Endodermal cell (in vitro differentiated cells): ENCODE data around the gene LRRC18. TPM values are rescaled to one million over a fixed set of nuclear protein-coding genes. Genes with fewer than 3 reads are reported as not detected.
A peak's percentile ranks its signal among the peaks of the same experiment; 100 is the strongest.

Experiments
- DNase-seq: peaks from one replicate; pipeline ENCODE4 v3.0.0-alpha.2; 2017
- H3K27ac ChIP-seq: 2 replicates; pipeline ENCODE4 v1.5.1; 2013; ENCODE audit warnings: mild to moderate bottlenecking, low read depth, low read length, moderate library complexity
- H3K27me3 ChIP-seq: 2 replicates; pipeline ENCODE4 v1.6.1; 2013; ENCODE audit warnings: mild to moderate bottlenecking, low read length, moderate library complexity; ENCODE audit not compliant: insufficient read depth, control insufficient read depth, poor library complexity, severe bottlenecking
- H3K36me3 ChIP-seq: 2 replicates; pipeline ENCODE4 v1.7.0; 2013; ENCODE audit warnings: mild to moderate bottlenecking, low read length, moderate library complexity; ENCODE audit not compliant: control insufficient read depth, insufficient read depth
- H3K4me1 ChIP-seq: one replicate; pipeline ENCODE4 v1.7.0; 2013; ENCODE audit warnings: low read length; ENCODE audit not compliant: control insufficient read depth, insufficient read depth
- H3K4me3 ChIP-seq: 2 replicates; pipeline ENCODE4 v1.5.1; 2013; ENCODE audit warnings: mild to moderate bottlenecking, low read length, moderate library complexity
- H3K9ac ChIP-seq: 2 replicates; pipeline ENCODE4 v1.6.1; 2013; ENCODE audit warnings: mild to moderate bottlenecking, low read length, moderate library complexity; ENCODE audit not compliant: poor library complexity, severe bottlenecking; ENCODE audit errors: extremely low read depth
- H3K9me3 ChIP-seq: 2 replicates; pipeline ENCODE4 v1.6.1; 2013; ENCODE audit warnings: mild to moderate bottlenecking, low read length, moderate library complexity; ENCODE audit not compliant: control insufficient read depth
- H3K27ac Mint-ChIP-seq: 2 replicates; pipeline ENCODE4 v1.8.0; 2020; ENCODE audit warnings: mixed read lengths
- H3K27me3 Mint-ChIP-seq: 2 replicates; pipeline ENCODE4 v1.8.0; 2021; ENCODE audit warnings: mild to moderate bottlenecking, mixed read lengths; ENCODE audit not compliant: insufficient read depth
- H3K36me3 Mint-ChIP-seq: 2 replicates; pipeline ENCODE4 v1.8.0; 2020; ENCODE audit warnings: low read depth, mixed read lengths
- H3K4me1 Mint-ChIP-seq: 2 replicates; pipeline ENCODE4 v1.8.0; 2020; ENCODE audit warnings: mixed read lengths
- H3K4me3 Mint-ChIP-seq: 2 replicates; pipeline ENCODE4 v1.8.0; 2020; ENCODE audit warnings: mild to moderate bottlenecking, moderate library complexity, mixed read lengths
- H3K9me3 Mint-ChIP-seq: 2 replicates; pipeline ENCODE4 v1.8.0; 2020; ENCODE audit warnings: mild to moderate bottlenecking, mixed read lengths
- WGBS, 2 experiments: methylation state at CpG; one replicate each; pipeline versions ENCODE4 v1.1.5 to v1.1.7; 2013; ENCODE audit warnings: missing lambda C conversion rate in 2 of 2, mixed read lengths in 1 of 2; ENCODE audit not compliant: insufficient coverage in 1 of 2, insufficient read length in 1 of 2; 5-methylcytosine and 5-hydroxymethylcytosine counted together
- total RNA-seq, 2 donors: library from RNA; stranded (reverse); fragmentation: NEBNext Ultra II Directional in 1 of 2; extraction: Animal tissue kit (Norgen Biotek cat#: 25700) in 1 of 2; gene quantifications; 2 replicates in 1 of 2; 3 replicates in 1 of 2; pipeline ENCODE4 v1.2.1, GENCODE V29; 2021
- TF ChIP-seq, protein P1 (sequence below): fragments of 200-600 bp; sonication (generic); conservative IDR thresholded peaks from 2 replicates; pipeline ENCODE4 v1.5.0; 2021; ENCODE audit warnings: antibody characterized with exemption, mild to moderate bottlenecking

The LRRC18 gene
- total RNA-seq, 2 donors from 2014 or later = not detected

DNA sequence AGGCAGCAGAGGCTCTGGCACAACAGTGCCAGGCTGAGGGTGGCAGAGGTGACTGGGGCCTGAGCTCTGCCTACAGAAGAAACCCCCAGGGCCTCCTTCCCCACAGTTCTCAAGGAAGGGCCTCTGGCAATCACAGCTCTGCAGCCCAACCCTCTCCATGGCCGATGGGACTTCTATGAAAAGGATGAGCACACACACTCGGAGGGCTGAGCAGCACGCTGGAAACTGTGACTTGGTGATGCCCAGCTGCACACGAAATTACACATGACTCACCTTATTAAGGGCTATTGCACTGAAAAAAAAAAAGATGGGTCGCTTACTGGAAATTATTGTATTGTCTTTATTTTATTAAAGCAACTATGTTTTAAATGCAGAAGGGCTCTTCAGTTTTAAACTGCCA lies 42.9 kb upstream of the LRRC18 start:
- Mint-ChIP-seq H3K27me3 (no peaks in the 10 kb centered on the region), H3K4me3 (no peak overlapping the region), H3K36me3 (no peaks in the 10 kb centered on the region), H3K27ac (no peak overlapping the region), H3K9me3 (no peaks in the 10 kb centered on the region), H3K4me1 (peaks cover 2% of the 10 kb centered on the region)
- no peaks in the 10 kb centered on the region for H3K36me3 ChIP-seq
- H3K4me3 ChIP-seq = no peak overlapping the region
- H3K9me3 ChIP-seq = no peaks in the 10 kb centered on the region
- DNase-seq = no peak
- no peak overlapping the region for H3K27ac ChIP-seq
- WGBS, 2 experiments = 90 to 96% methylated on average over 4 of the region's 5 CpGs
- H3K9ac ChIP-seq = no peak overlapping the region
- TF ChIP-seq, protein P1, sequence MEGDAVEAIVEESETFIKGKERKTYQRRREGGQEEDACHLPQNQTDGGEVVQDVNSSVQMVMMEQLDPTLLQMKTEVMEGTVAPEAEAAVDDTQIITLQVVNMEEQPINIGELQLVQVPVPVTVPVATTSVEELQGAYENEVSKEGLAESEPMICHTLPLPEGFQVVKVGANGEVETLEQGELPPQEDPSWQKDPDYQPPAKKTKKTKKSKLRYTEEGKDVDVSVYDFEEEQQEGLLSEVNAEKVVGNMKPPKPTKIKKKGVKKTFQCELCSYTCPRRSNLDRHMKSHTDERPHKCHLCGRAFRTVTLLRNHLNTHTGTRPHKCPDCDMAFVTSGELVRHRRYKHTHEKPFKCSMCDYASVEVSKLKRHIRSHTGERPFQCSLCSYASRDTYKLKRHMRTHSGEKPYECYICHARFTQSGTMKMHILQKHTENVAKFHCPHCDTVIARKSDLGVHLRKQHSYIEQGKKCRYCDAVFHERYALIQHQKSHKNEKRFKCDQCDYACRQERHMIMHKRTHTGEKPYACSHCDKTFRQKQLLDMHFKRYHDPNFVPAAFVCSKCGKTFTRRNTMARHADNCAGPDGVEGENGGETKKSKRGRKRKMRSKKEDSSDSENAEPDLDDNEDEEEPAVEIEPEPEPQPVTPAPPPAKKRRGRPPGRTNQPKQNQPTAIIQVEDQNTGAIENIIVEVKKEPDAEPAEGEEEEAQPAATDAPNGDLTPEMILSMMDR = no peak
- no peaks in the 10 kb centered on the region for H3K4me1 ChIP-seq
- no peaks in the 10 kb centered on the region for H3K27me3 ChIP-seq

DNA sequence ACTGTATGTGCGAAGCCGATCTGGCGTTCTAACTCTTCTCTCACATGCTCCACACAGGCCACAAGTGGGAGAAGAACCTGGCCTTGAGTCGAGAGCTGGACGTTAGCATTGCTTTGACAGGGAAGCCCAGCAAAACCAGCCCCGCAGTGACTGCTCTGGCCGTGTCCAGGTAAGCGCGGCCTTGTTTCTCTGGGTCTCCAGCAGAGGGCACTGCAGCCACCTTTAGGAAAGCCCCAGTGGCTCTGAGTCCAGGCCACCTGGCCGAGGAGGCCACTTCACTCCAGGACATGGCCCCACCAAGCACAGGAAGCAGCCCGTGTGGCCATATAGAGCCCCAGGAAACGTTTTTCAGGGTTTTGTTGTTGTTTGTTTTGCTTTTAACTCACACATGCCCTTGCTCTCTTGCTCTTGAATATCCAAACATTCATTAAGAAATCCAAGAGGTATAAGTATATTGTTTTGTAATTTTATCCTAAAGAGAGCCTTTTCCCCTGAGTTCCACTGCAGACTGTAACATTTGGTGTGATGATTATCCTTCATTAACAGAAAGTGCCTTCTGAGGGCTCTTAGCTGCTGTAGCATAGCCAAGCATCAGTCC lies 41.8 kb upstream of the LRRC18 start:
- H3K9me3 Mint-ChIP-seq = no peaks in the 10 kb centered on the region

DNA sequence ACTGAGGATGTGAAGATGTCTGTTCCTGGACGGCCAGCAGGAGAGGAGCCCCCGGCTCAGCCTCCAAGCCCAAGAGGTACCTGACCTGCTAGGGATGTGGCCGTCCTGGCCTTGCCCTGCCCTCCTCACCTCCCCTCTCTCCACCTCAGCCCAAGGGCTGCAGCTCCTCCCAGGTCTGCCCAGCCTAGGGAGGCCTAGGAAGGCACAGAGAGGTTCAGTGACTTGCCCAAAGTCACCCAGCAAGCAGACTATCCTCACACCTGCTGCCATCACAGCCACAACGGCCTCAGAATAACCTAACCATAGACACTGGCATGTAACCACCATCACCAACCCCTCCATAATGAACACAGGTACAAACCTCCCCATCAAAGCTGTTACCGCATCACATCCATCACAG lies 38.7 kb upstream of the LRRC18 start:
- Histone ChIP-seq H3K9me3 (no peaks in the 10 kb centered on the region), H3K27ac (no peak overlapping the region), H3K27me3 (no peaks in the 10 kb centered on the region), H3K4me1 (no peaks in the 10 kb centered on the region), H3K9ac (no peak overlapping the region), H3K36me3 (no peaks in the 10 kb centered on the region), H3K4me3 (no peak overlapping the region)
- DNase-seq = no peak
- peaks cover 2% of the 10 kb centered on the region for H3K4me1 Mint-ChIP-seq
- no peaks in the 10 kb centered on the region for H3K9me3 Mint-ChIP-seq
- H3K27ac Mint-ChIP-seq = no peak overlapping the region
- no peak overlapping the region for H3K4me3 Mint-ChIP-seq
- WGBS, 2 experiments = 72% methylated on average over 5 of the region's 5 CpGs; no CpG with 5 or more reads in 1 of the 2 experiments
- no peaks in the 10 kb centered on the region for H3K36me3 Mint-ChIP-seq
- TF ChIP-seq, protein P1 = no peak
- H3K27me3 Mint-ChIP-seq = peaks cover 7% of the 10 kb centered on the region

More for the DNA sequence above, 41.8 kb upstream of the LRRC18 start:
- no peak overlapping the region for H3K4me3 Mint-ChIP-seq
- TF ChIP-seq, protein P1 = peak; percentile 95
- Histone ChIP-seq H3K4me1 (no peaks in the 10 kb centered on the region), H3K36me3 (no peaks in the 10 kb centered on the region), H3K27ac (no peak overlapping the region), H3K4me3 (no peak overlapping the region), H3K27me3 (no peaks in the 10 kb centered on the region), H3K9ac (no peak overlapping the region), H3K9me3 (no peaks in the 10 kb centered on the region)
- no peaks in the 10 kb centered on the region for H3K36me3 Mint-ChIP-seq
- 36 to 55% methylated on average over 2 to 12 of the region's 12 CpGs for WGBS, 2 experiments
- DNase-seq = peak; percentile 95
- H3K27ac Mint-ChIP-seq = no peak overlapping the region
- no peaks in the 10 kb centered on the region for H3K27me3 Mint-ChIP-seq
- H3K4me1 Mint-ChIP-seq = peaks cover 2% of the 10 kb centered on the region
